ENCODE results near the gene NCK2. TPM values are rescaled to one million over a fixed set of nuclear protein-coding genes. Genes with fewer than 3 reads are reported as not detected.

Gene NCK2
- total and polyA plus RNA-seq, 4 donors = 19.3 to 54.4 (median 33.9) TPM

GRCh38 chr2:105783151-105783738 lies 38.5 kb downstream of the NCK2 start:
- H3K36me3 ChIP-seq (ENCODE audit: control insufficient read depth in 4 of 4, insufficient read depth in 4 of 4, low read length in 4 of 4) = peaks cover 0 to 1% (median 0%) of the 10 kb centered on the region in 4 donors
- DNase-seq = no peak
- no peak overlapping the region for H3K9ac ChIP-seq (ENCODE audit: insufficient read depth in 1 of 2, low read length in 2 of 2)
- H3K4me3 ChIP-seq = no peak overlapping the region
- H3K4me1 ChIP-seq (ENCODE audit: control insufficient read depth in 5 of 5, insufficient read depth in 5 of 5, low read length in 5 of 5) = peaks cover 0 to 33% (median 15%) of the 10 kb centered on the region in 5 donors
- no peak for ATAC-seq (ENCODE audit: insufficient read depth, low FRiP score)
- H3K9me3 ChIP-seq (ENCODE audit: control insufficient read depth in 4 of 4, insufficient read depth in 3 of 4, low read length in 3 of 4) = no peaks in the 10 kb centered on the region
- no peaks in the 10 kb centered on the region for H3K27me3 ChIP-seq (ENCODE audit: control insufficient read depth in 3 of 3, insufficient read depth in 3 of 3, low read length in 2 of 3)
- WGBS, 2 donors = 81 to 87% methylated on average over 18 of the region's 18 CpGs
- no peak overlapping the region for H3K27ac ChIP-seq (ENCODE audit: low read depth in 1 of 2, low read length in 1 of 2)
- TF ChIP-seq CTCF (IDR thresholded peaks at IDR 0.05; ENCODE audit: control extremely low read depth, extremely low read depth) = no peak

DNA sequence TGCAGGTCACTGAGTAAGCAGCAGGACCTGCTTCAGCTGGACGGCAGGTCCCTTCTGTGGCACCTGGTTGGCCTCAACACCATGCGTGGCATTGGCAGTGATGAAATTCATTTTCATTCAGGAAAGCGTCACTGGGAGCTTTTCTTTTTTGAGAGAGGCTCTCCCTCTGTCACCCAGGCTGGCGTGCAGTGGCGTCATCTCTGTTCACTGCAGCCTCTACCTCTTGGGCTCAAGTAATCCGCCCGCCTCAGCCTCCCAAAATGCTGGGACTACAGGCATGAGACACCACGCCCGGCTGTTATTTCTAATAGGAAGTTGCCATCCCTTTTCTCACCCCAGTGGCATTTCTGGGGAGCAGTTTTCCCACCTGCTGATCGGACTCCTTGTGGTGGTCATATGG lies 39.3 kb downstream of the NCK2 start:
- H3K36me3 ChIP-seq (ENCODE audit: control insufficient read depth in 4 of 4, insufficient read depth in 4 of 4, low read length in 4 of 4) = no peaks in the 10 kb centered on the region
- no peak overlapping the region for H3K9ac ChIP-seq (ENCODE audit: insufficient read depth in 1 of 2, low read length in 2 of 2)
- no peak for DNase-seq
- no peak for ATAC-seq (ENCODE audit: insufficient read depth, low FRiP score)
- WGBS, 2 donors = 59 to 85% methylated on average over 10 of the region's 10 CpGs
- H3K4me3 ChIP-seq = no peak overlapping the region
- H3K27me3 ChIP-seq (ENCODE audit: control insufficient read depth in 3 of 3, insufficient read depth in 3 of 3, low read length in 2 of 3) = no peaks in the 10 kb centered on the region
- H3K9me3 ChIP-seq (ENCODE audit: control insufficient read depth in 4 of 4, insufficient read depth in 3 of 4, low read length in 3 of 4) = no peaks in the 10 kb centered on the region
- no peak overlapping the region for H3K27ac ChIP-seq (ENCODE audit: low read depth in 1 of 2, low read length in 1 of 2)
- TF ChIP-seq CTCF (IDR thresholded peaks at IDR 0.05; ENCODE audit: control extremely low read depth, extremely low read depth) = no peak
- H3K4me1 ChIP-seq (ENCODE audit: control insufficient read depth in 5 of 5, insufficient read depth in 5 of 5, low read length in 5 of 5) = peaks cover 0 to 39% (median 15%) of the 10 kb centered on the region in 5 donors

DNA sequence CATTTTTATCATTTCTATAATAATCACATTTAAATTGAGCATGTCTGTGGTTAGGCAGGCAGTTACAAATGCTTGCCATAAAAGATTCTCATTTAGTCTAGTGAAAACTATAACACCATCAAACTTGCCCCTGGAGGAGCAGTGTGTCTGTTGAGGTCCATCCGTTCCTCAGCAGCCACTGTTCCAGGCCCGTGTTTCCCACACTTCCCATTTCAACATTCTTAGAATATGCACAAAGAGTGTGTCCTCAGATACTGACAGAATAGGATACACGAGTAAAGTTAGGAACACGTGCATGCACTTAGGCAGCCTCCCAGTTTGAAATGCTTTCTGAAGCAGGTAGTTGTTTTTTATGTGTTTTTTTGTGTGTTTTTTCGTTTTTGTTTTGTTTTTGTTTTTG lies 39.9 kb downstream of the NCK2 start:
- H3K27me3 ChIP-seq (ENCODE audit: control insufficient read depth in 3 of 3, insufficient read depth in 3 of 3, low read length in 2 of 3) = no peaks in the 10 kb centered on the region

More for the DNA sequence above, 39.9 kb downstream of the NCK2 start:
- TF ChIP-seq CTCF (IDR thresholded peaks at IDR 0.05; ENCODE audit: control extremely low read depth, extremely low read depth) = no peak
- Histone ChIP-seq H3K36me3 (ENCODE audit: control insufficient read depth in 4 of 4, insufficient read depth in 4 of 4, low read length in 4 of 4) (no peaks in the 10 kb centered on the region), H3K9ac (ENCODE audit: insufficient read depth in 1 of 2, low read length in 2 of 2) (no peak overlapping the region), H3K4me1 (ENCODE audit: control insufficient read depth in 5 of 5, insufficient read depth in 5 of 5, low read length in 5 of 5) (peaks cover 2 to 38% (median 12%) of the 10 kb centered on the region in 5 donors), H3K9me3 (ENCODE audit: control insufficient read depth in 4 of 4, insufficient read depth in 3 of 4, low read length in 3 of 4) (no peaks in the 10 kb centered on the region), H3K4me3 (no peak overlapping the region), H3K27ac (ENCODE audit: low read depth in 1 of 2, low read length in 1 of 2) (no peak overlapping the region)
- ATAC-seq (ENCODE audit: insufficient read depth, low FRiP score) = no peak
- 38 to 68% methylated on average over 5 of the region's 5 CpGs for WGBS, 2 donors
- DNase-seq = no peak
